H9 (cell line): ENCODE data around the gene CCDC110. TPM values are rescaled to one million over a fixed set of nuclear protein-coding genes. Genes with fewer than 3 reads are reported as not detected.

ENCODE experiments used
- DNase-seq: peaks from one replicate; pipeline ENCODE4 v3.0.0-alpha.2; 2017
- H2AFZ ChIP-seq: one replicate; pipeline ENCODE4 v1.6.1; 2013; ENCODE audit warnings: mild to moderate bottlenecking, low read length, control low read depth, moderate library complexity
- H2AK5ac ChIP-seq: 2 replicates; pipeline ENCODE4 v1.6.1; 2013; ENCODE audit warnings: low read length, control low read depth, mixed read lengths; ENCODE audit not compliant: insufficient read length
- H2BK120ac ChIP-seq: one replicate; pipeline ENCODE4 v1.6.1; 2013; ENCODE audit warnings: low read depth, mild to moderate bottlenecking, low read length, control low read depth, inconsistent platforms; ENCODE audit not compliant: poor library complexity, severe bottlenecking
- H2BK12ac ChIP-seq: 2 replicates; pipeline ENCODE4 v1.6.1; 2013; ENCODE audit warnings: low read length, control low read depth, mixed read lengths, low read depth; ENCODE audit not compliant: insufficient read length
- H2BK15ac ChIP-seq: 2 replicates; pipeline ENCODE4 v1.6.1; 2013; ENCODE audit warnings: low read depth, low read length, control low read depth
- H2BK20ac ChIP-seq: one replicate; pipeline ENCODE4 v1.6.1; 2013; ENCODE audit warnings: low read depth, mild to moderate bottlenecking, low read length, control low read depth, inconsistent platforms; ENCODE audit not compliant: poor library complexity, severe bottlenecking
- H2BK5ac ChIP-seq: 2 replicates; pipeline ENCODE4 v1.6.1; 2013; ENCODE audit warnings: low read length, control low read depth, mixed read lengths; ENCODE audit not compliant: insufficient read length
- H3K14ac ChIP-seq: 2 replicates; pipeline ENCODE4 v1.6.1; 2013; ENCODE audit warnings: low read length, control low read depth; ENCODE audit not compliant: insufficient read depth
- H3K18ac ChIP-seq: 2 replicates; pipeline ENCODE4 v1.6.1; 2013; ENCODE audit warnings: low read depth, mild to moderate bottlenecking, mixed read lengths, low read length, control low read depth; ENCODE audit not compliant: insufficient read length
- H3K23ac ChIP-seq: 2 replicates; pipeline ENCODE4 v1.6.1; 2013; ENCODE audit warnings: low read length, control low read depth, mixed read lengths, low read depth; ENCODE audit not compliant: insufficient read length
- H3K23me2 ChIP-seq: 2 replicates; pipeline ENCODE4 v1.6.1; 2013; ENCODE audit warnings: low read depth, mild to moderate bottlenecking, mixed read lengths, low read length, control low read depth; ENCODE audit not compliant: insufficient read length, poor library complexity, severe bottlenecking
- H3K27ac ChIP-seq: 2 replicates; pipeline ENCODE4 v1.5.1; 2013; ENCODE audit warnings: low read length, control low read depth, mixed read lengths, low read depth; ENCODE audit not compliant: insufficient read length
- H3K27me3 ChIP-seq: 2 replicates; pipeline ENCODE4 v1.6.1; 2013; ENCODE audit warnings: low read length, control low read depth, inconsistent platforms; ENCODE audit not compliant: insufficient read depth
- H3K4ac ChIP-seq: 2 replicates; pipeline ENCODE4 v1.6.1; 2013; ENCODE audit warnings: low read depth, mild to moderate bottlenecking, control low read depth, inconsistent platforms, low read length, moderate library complexity
- H3K4me1 ChIP-seq: 2 replicates; pipeline ENCODE4 v1.6.1; 2013; ENCODE audit warnings: low read length, control low read depth, inconsistent platforms; ENCODE audit not compliant: insufficient read depth
- H3K4me2 ChIP-seq: 2 replicates; pipeline ENCODE4 v1.6.1; 2013; ENCODE audit warnings: low read length, control low read depth, mixed read lengths; ENCODE audit not compliant: insufficient read length, insufficient read depth
- H3K56ac ChIP-seq: 2 replicates; pipeline ENCODE4 v1.6.1; 2013; ENCODE audit warnings: low read depth, mild to moderate bottlenecking, mixed read lengths, low read length, control low read depth; ENCODE audit not compliant: insufficient read length
- H3K79me1 ChIP-seq: 2 replicates; pipeline ENCODE4 v1.6.1; 2013; ENCODE audit warnings: low read depth, mild to moderate bottlenecking, moderate library complexity, low read length, control low read depth, inconsistent platforms; ENCODE audit not compliant: insufficient read depth, poor library complexity, severe bottlenecking
- H3K79me2 ChIP-seq: 2 replicates; pipeline ENCODE4 v1.6.1; 2013; ENCODE audit warnings: low read length, control low read depth, inconsistent platforms; ENCODE audit not compliant: insufficient read depth
- H3K9ac ChIP-seq: 2 replicates; pipeline ENCODE4 v1.6.1; 2013; ENCODE audit warnings: low read length, control low read depth, mixed read lengths; ENCODE audit not compliant: insufficient read length; ENCODE audit errors: extremely low read depth
- H3K9me3 ChIP-seq: one replicate; pipeline ENCODE4 v1.6.1; 2013; ENCODE audit warnings: low read depth, low read length, inconsistent platforms; ENCODE audit not compliant: control insufficient read depth
- H3T11ph ChIP-seq: one replicate; pipeline ENCODE4 v1.6.1; 2013; ENCODE audit warnings: mild to moderate bottlenecking, low read length, control low read depth, inconsistent platforms
- H4K20me1 ChIP-seq: one replicate; pipeline ENCODE4 v1.6.1; 2013; ENCODE audit not compliant: control insufficient read depth, insufficient read length, insufficient read depth
- H4K5ac ChIP-seq: 2 replicates; pipeline ENCODE4 v1.6.1; 2013; ENCODE audit warnings: low read depth, mild to moderate bottlenecking, mixed read lengths, low read length, control low read depth; ENCODE audit not compliant: insufficient read length
- H4K8ac ChIP-seq: replicated peaks from 2 replicates; pipeline ENCODE4 v1.6.1; 2013; ENCODE audit warnings: low read length, control low read depth, mixed read lengths, low read depth; ENCODE audit not compliant: insufficient read length
- H4K91ac ChIP-seq: 2 replicates; pipeline ENCODE4 v1.6.1; 2013; ENCODE audit warnings: low read depth, mild to moderate bottlenecking, moderate library complexity, mixed read lengths, low read length, control low read depth; ENCODE audit not compliant: insufficient read length
- H3K27ac Mint-ChIP-seq, 3 experiments: 2 replicates in 2 of 3; 3 replicates in 1 of 3; pipeline ENCODE4 v1.8.0; 2020 to 2021; ENCODE audit warnings: mixed read lengths in 3 of 3, mild to moderate bottlenecking in 1 of 3, moderate library complexity in 1 of 3
- H3K27me3 Mint-ChIP-seq: 2 replicates; pipeline ENCODE4 v1.8.0; 2021; ENCODE audit warnings: low read depth, mild to moderate bottlenecking, moderate library complexity, mixed read lengths
- H3K36me3 Mint-ChIP-seq, 3 experiments: 2 replicates in 2 of 3; 3 replicates in 1 of 3; pipeline ENCODE4 v1.8.0; 2020 to 2021; ENCODE audit warnings: low read depth in 3 of 3, mixed read lengths in 3 of 3; ENCODE audit not compliant: insufficient read depth in 1 of 3
- H3K4me1 Mint-ChIP-seq, 2 experiments: 2 replicates each; pipeline ENCODE4 v1.8.0; 2020; ENCODE audit warnings: mixed read lengths in 2 of 2
- H3K4me3 Mint-ChIP-seq, 2 experiments: 2 replicates in 1 of 2; 3 replicates in 1 of 2; pipeline ENCODE4 v1.8.0; 2020 to 2021; ENCODE audit warnings: mild to moderate bottlenecking in 2 of 2, mixed read lengths in 2 of 2, moderate library complexity in 1 of 2
- H3K9me3 Mint-ChIP-seq, 2 experiments: 2 replicates in 1 of 2; 3 replicates in 1 of 2; pipeline ENCODE4 v1.8.0; 2020; ENCODE audit warnings: mild to moderate bottlenecking in 2 of 2, mixed read lengths in 2 of 2, moderate library complexity in 1 of 2
- WGBS: extraction: QIAGEN DNeasy Blood & Tissue Kit; methylation state at CpG from one replicate; pipeline ENCODE4 v1.1.7; 2013; ENCODE audit warnings: missing lambda C conversion rate, low lambda C conversion rate, mixed read lengths; ENCODE audit not compliant: insufficient read length; ENCODE audit errors: extremely low coverage; 5-methylcytosine and 5-hydroxymethylcytosine counted together
- total RNA-seq: library from RNA; stranded (reverse); gene quantifications from 2 replicates; pipeline ENCODE4 v1.2.1, GENCODE V29; 2021
- TF ChIP-seq, protein P1 (sequence below): fragments of 200-600 bp; sonication (generic); conservative IDR thresholded peaks from 3 replicates; pipeline ENCODE4 v1.8.0; 2021; ENCODE audit warnings: antibody characterized with exemption, mild to moderate bottlenecking

The CCDC110 gene
- total RNA-seq, 1 experiment from 2014 or later: 2.3 TPM

DNA sequence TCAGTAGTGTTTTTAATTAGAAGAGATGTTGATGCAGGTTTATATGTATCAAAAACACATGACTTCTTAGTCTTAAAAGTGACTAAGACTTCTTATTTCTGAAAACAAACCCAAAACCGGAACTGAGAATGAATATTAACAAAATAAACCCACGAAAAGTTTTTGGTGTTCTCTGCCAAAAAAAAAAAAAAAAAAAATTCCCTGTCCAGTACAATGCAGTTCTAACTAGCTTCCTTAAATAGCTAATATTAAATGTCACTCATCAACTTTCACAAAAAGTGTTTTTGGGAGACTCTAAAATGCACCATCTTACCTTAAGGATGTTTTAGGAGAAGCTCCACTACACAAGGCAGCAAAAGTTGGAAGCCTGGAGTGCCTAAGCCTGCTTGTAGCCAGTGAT is 72.9 kb downstream of the CCDC110 start:
- H3K56ac ChIP-seq: no peak overlapping the region
- peaks cover 1 to 46% (median 45%) of the 10 kb centered on the region in 3 experiments; a peak in 6 of 7 replicates for H3K36me3 Mint-ChIP-seq
- no peaks in the 10 kb centered on the region for H3K79me1 ChIP-seq
- TF ChIP-seq, protein P1, sequence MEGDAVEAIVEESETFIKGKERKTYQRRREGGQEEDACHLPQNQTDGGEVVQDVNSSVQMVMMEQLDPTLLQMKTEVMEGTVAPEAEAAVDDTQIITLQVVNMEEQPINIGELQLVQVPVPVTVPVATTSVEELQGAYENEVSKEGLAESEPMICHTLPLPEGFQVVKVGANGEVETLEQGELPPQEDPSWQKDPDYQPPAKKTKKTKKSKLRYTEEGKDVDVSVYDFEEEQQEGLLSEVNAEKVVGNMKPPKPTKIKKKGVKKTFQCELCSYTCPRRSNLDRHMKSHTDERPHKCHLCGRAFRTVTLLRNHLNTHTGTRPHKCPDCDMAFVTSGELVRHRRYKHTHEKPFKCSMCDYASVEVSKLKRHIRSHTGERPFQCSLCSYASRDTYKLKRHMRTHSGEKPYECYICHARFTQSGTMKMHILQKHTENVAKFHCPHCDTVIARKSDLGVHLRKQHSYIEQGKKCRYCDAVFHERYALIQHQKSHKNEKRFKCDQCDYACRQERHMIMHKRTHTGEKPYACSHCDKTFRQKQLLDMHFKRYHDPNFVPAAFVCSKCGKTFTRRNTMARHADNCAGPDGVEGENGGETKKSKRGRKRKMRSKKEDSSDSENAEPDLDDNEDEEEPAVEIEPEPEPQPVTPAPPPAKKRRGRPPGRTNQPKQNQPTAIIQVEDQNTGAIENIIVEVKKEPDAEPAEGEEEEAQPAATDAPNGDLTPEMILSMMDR: no peak
- H3K27ac Mint-ChIP-seq: no peak overlapping the region
- H2BK20ac ChIP-seq: no peak overlapping the region
- no peak overlapping the region for H3K4me2 ChIP-seq
- no peak overlapping the region for H4K5ac ChIP-seq
- H3K79me2 ChIP-seq: no peaks in the 10 kb centered on the region
- H3K27ac ChIP-seq: no peak overlapping the region
- H3K18ac ChIP-seq: no peak overlapping the region
- H3K27me3 ChIP-seq: no peaks in the 10 kb centered on the region
- H2AK5ac ChIP-seq: no peak overlapping the region
- H2BK12ac ChIP-seq: no peak overlapping the region
- no peak overlapping the region for H3T11ph ChIP-seq
- H3K23me2 ChIP-seq: peaks cover 9% of the 10 kb centered on the region
- no peak overlapping the region for H2BK120ac ChIP-seq
- H2AFZ ChIP-seq: no peak overlapping the region
- no peak overlapping the region for H3K4me3 Mint-ChIP-seq
- H3K14ac ChIP-seq: no peak overlapping the region
- no peaks in the 10 kb centered on the region for H3K9me3 ChIP-seq
- peaks cover 18 to 24% of the 10 kb centered on the region in 2 experiments for H3K4me1 Mint-ChIP-seq
- WGBS: no CpG with 5 or more reads among the region's 2 CpGs
- peaks cover 2% of the 10 kb centered on the region; the same call in 1 of the 2 replicates for H3K27me3 Mint-ChIP-seq
- no peak overlapping the region for H3K4ac ChIP-seq
- peaks cover 0 to 2% of the 10 kb centered on the region in 2 experiments; a peak in 1 of 5 replicates for H3K9me3 Mint-ChIP-seq
- H2BK5ac ChIP-seq: no peak overlapping the region
- H4K91ac ChIP-seq: no peak overlapping the region
- no peaks in the 10 kb centered on the region for H3K4me1 ChIP-seq
- no peaks in the 10 kb centered on the region for H4K20me1 ChIP-seq
- no peak overlapping the region for H2BK15ac ChIP-seq
- H3K9ac ChIP-seq: no peak overlapping the region
- DNase-seq: no peak
- H3K23ac ChIP-seq: no peak overlapping the region
- no peak overlapping the region for H4K8ac ChIP-seq
